Cardiac muscle cell (in vitro differentiated cells and primary cell): ENCODE data around the gene FGD6. TPM values are rescaled to one million over a fixed set of nuclear protein-coding genes. Genes with fewer than 3 reads are reported as not detected.

Experiments used
- DNase-seq, 2 donors: peaks; one replicate each; pipeline versions ENCODE4 v3.0.0 to v3.0.0-alpha.2; 2010 to 2017; ENCODE audit warnings: low read depth in 1 of 2, low spot score in 1 of 2
- H3K27ac ChIP-seq: fragments of 200-600 bp; sonication (generic); 2 replicates; pipeline ENCODE4 v1.5.1; 2016
- H3K27me3 ChIP-seq: fragments of 200-600 bp; sonication (generic); 2 replicates; pipeline ENCODE4 v1.6.0; 2016; ENCODE audit warnings: control low read depth
- H3K36me3 ChIP-seq: fragments of 200-600 bp; sonication (generic); 2 replicates; pipeline ENCODE4 v1.5.1; 2016; ENCODE audit warnings: control low read depth
- H3K4me1 ChIP-seq: fragments of 200-600 bp; sonication (generic); 2 replicates; pipeline ENCODE4 v1.8.1; 2017; ENCODE audit warnings: low read depth, mild to moderate bottlenecking, mixed run types
- H3K4me3 ChIP-seq: fragments of 200-600 bp; sonication (generic); 2 replicates; pipeline ENCODE4 v1.5.1; 2016; ENCODE audit warnings: mild to moderate bottlenecking
- H3K9me3 ChIP-seq: fragments of 200-600 bp; sonication (generic); 2 replicates; pipeline ENCODE4 v1.5.1; 2017; ENCODE audit warnings: low read depth, mild to moderate bottlenecking, control low read depth
- polyA plus RNA-seq: library from polyadenylated mRNA; unstranded; fragments of >200 nt; fragmentation: Nextera tagmentation; extraction: Ambion mirVana; gene quantifications from 2 replicates; pipeline ENCODE4 v1.2.1, GENCODE V29; 2016
- total RNA-seq: library from RNA; depleted of rRNA; stranded (reverse); fragments of >200 nt; gene quantifications from 2 replicates; pipeline ENCODE4 v1.2.3, GENCODE V29; 2016
- TF ChIP-seq, protein P1 (sequence below): IDR thresholded peaks from 2 replicates; pipeline ENCODE4 v1.5.1; 2012; ENCODE audit warnings: low read depth, mild to moderate bottlenecking, low read length

Gene FGD6
- total and polyA plus RNA-seq, 2 experiments from 2014 or later: 10.7 to 19.4 TPM

DNA sequence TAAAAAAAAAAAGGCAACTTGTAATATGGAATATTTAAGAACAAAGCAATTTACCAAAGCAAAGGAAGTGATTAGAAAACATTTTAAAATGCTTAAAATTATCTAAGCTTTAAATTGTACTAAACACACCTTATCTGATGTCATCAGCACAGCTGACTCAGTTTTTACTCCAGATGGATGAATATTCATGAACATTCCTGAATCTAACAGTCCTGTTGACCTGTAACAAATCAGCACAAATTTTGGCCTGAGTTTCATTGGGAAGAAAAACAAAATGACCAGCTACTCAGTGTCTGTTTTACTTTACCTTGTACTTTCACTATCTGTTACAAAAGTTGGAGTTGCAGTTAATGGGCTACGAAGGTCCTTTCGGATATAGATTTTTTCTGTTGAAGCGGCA lies 159.8 kb downstream of the FGD6 start:
- Histone ChIP-seq H3K27me3 (no peaks in the 10 kb centered on the region), H3K9me3 (no peaks in the 10 kb centered on the region), H3K4me1 (no peaks in the 10 kb centered on the region), H3K27ac (no peak overlapping the region), H3K4me3 (no peak overlapping the region), H3K36me3 (peaks cover 50% of the 10 kb centered on the region)
- TF ChIP-seq, protein P1, sequence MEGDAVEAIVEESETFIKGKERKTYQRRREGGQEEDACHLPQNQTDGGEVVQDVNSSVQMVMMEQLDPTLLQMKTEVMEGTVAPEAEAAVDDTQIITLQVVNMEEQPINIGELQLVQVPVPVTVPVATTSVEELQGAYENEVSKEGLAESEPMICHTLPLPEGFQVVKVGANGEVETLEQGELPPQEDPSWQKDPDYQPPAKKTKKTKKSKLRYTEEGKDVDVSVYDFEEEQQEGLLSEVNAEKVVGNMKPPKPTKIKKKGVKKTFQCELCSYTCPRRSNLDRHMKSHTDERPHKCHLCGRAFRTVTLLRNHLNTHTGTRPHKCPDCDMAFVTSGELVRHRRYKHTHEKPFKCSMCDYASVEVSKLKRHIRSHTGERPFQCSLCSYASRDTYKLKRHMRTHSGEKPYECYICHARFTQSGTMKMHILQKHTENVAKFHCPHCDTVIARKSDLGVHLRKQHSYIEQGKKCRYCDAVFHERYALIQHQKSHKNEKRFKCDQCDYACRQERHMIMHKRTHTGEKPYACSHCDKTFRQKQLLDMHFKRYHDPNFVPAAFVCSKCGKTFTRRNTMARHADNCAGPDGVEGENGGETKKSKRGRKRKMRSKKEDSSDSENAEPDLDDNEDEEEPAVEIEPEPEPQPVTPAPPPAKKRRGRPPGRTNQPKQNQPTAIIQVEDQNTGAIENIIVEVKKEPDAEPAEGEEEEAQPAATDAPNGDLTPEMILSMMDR: no peak
- no peak for DNase-seq

DNA sequence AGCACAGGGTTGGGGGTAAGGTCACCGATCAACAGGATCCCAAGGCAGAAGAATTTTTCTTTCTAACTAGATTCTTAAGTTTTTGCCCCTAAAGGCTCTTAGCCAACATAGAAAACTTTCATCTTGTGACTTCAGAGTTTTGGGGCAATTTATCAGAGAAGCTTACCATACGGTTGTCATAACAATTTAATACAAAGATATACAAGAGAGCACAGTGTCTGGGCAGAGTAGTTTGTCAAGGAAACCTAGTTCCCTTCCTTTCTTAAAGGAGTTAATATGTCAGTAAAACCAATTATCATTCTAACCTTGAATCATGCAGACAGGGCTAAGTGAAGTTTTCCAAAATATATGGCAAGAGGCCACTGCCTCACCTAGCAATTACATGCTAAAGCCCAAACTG lies 162.2 kb downstream of the FGD6 start:
- Histone ChIP-seq H3K4me3 (no peak overlapping the region), H3K27me3 (no peaks in the 10 kb centered on the region), H3K9me3 (no peaks in the 10 kb centered on the region), H3K36me3 (peaks cover 43% of the 10 kb centered on the region), H3K27ac (no peak overlapping the region), H3K4me1 (no peaks in the 10 kb centered on the region)
- TF ChIP-seq, protein P1: no peak
- DNase-seq: no peak

DNA sequence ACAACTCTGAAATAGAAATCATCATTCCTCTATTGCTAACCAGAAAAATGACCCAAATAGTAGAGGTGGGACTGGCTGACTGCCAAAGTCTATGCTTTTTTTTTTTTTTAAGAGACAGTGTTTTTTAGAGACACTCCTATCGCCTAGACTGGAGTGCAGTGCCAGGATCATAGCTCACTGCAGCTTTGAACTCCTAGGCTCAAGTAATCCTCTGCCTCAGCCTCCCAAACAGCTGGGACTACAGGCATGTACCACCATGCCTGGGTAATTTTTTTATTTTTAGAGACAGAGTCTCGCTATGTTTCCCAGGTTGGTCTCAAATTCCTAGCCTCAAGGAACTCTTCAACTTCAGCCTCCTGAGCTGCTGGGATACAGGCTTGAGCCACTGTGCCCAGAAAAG lies 163.1 kb downstream of the FGD6 start:
- Histone ChIP-seq H3K27me3 (no peaks in the 10 kb centered on the region), H3K4me3 (no peak overlapping the region), H3K27ac (no peak overlapping the region), H3K9me3 (no peaks in the 10 kb centered on the region), H3K4me1 (no peaks in the 10 kb centered on the region), H3K36me3 (peaks cover 43% of the 10 kb centered on the region)
- peak in 1 of 2 donors; percentile 11 for DNase-seq
- TF ChIP-seq, protein P1: no peak

DNA sequence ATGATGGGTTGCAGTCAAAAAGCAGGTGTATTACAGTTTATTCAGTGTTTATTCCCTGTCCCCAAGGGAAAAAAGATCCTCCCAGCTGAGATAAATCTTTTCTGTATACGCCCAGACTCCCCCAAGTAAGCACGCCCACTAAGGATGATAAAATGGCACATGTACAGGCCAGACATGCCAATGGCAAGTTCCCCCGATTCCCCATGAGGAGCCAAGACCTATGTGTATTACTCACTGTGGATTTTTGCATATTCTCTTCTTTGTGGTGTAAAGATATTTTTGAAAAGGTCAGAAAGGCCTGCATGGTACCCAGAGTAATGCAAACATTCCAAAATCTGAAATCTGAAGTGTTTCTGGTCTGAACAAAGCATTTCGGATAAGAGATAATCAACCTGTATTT lies 166.0 kb downstream of the FGD6 start:
- no peak for DNase-seq
- Histone ChIP-seq H3K9me3 (no peaks in the 10 kb centered on the region), H3K27ac (no peak overlapping the region), H3K4me3 (no peak overlapping the region), H3K36me3 (peaks cover 42% of the 10 kb centered on the region), H3K4me1 (no peaks in the 10 kb centered on the region), H3K27me3 (no peaks in the 10 kb centered on the region)
- TF ChIP-seq, protein P1: no peak

DNA sequence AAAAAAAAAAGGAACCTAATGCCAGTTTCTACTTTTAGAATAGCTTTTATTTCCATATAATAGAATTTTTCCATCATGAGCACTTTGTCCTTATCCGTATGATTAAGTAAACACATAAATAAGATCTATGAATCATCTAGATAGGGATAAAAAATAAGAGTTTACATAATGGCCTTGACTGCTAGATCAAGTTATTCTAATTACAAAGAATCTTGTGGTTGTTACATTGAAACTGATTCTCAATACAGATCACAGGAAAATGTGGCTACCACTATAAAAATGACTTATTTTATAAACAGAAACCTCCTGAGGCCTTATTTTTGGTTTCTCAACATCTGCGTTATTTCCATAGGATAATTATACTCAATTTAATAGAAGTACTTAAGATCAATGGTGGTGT lies 179.4 kb downstream of the FGD6 start:
- Histone ChIP-seq H3K36me3 (peaks cover 52% of the 10 kb centered on the region), H3K27me3 (no peaks in the 10 kb centered on the region), H3K9me3 (no peaks in the 10 kb centered on the region), H3K4me3 (no peak overlapping the region), H3K27ac (no peak overlapping the region), H3K4me1 (no peaks in the 10 kb centered on the region)
- TF ChIP-seq, protein P1: no peak
- no peak for DNase-seq

DNA sequence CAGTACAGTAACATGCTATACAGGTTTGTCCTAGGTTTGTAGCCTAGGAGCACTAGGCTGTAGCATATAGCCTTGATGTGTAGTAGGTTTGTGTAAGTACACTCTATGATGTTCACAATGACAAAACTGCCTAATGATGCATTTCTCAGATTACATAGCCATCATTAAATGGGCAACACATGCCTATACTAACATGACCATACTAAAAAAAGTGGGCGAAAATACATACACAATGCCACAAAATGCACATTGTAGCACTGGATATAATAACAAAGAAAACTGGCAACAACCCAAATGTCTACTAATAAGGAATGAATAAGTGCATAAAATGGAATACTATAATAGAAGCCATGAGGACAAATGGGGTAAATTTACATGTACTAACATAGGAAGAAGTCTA lies 182.5 kb downstream of the FGD6 start:
- no peak for DNase-seq
- Histone ChIP-seq H3K4me1 (no peaks in the 10 kb centered on the region), H3K9me3 (no peaks in the 10 kb centered on the region), H3K27ac (no peak overlapping the region), H3K36me3 (peaks cover 58% of the 10 kb centered on the region), H3K27me3 (no peaks in the 10 kb centered on the region), H3K4me3 (no peak overlapping the region)
- TF ChIP-seq, protein P1: no peak
